GM19043 (cell line): Measurements from ENCODE around the gene PPEF1.
A peak's percentile ranks its signal among the peaks of the same experiment; 100 is the strongest.
"Not testable (repeated sequence)": the region's sequence is repeated elsewhere in the genome, so short reads cannot be mapped to it uniquely, and the experiment has no call there.

Source experiments
- ATAC-seq: cut with Tn5 transposase; IDR thresholded peaks from one replicate; pipeline ENCODE4 v1.9.1; 2021; ENCODE audit warnings: low read depth; ENCODE audit not compliant: unreplicated experiment

PPEF1 gene

DNA sequence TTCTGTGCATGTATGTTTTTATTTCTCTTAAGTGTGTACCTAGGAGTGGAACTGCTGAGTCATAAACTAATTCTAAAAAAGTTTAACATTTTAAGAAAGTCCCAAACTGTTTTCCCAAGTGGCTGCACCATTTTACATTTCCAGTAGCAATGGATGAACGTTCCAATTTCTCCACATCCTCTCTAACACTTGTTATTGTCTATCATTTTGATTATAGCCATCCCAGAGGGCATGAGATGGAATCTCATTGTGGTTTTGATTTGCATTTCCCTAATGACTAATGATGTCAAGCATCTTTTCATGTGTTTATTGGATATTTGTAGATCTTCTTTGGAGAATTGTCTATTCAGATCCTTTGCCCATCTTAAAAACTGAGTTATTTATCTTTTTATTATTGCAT, 82.5 kb downstream of the PPEF1 start:
- ATAC-seq, result no peak

DNA sequence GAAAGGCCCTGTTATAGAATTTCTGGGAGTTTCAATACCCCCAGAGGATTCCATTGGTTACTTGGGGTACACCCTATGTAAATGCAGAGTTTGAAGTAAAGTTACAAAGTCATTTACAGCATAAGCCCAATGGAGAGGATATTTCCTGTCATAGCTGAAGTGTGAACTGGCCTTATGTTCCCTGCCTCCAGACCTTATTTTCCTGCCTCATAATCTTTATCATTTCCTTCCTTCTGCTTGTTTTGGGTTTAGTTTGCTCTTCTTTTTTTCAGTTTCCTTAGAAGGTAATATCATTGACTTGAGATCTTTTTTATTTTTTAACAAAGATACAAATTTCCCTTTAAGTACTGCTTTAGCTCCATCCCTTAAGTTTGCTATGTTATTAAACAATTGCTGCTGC, 85.4 kb downstream of the PPEF1 start:
- ATAC-seq, result no peak

- no peak for ATAC-seq
Measured at GRCh38 chrX:18793601-18794089, 86.2 kb downstream of the PPEF1 start.

- no peak for ATAC-seq
Measured at GRCh38 chrX:18797141-18797540, 89.7 kb downstream of the PPEF1 start.

GRCh38 chrX:18799911-18800310, 92.5 kb downstream of the PPEF1 start:
- ATAC-seq, result no peak

DNA sequence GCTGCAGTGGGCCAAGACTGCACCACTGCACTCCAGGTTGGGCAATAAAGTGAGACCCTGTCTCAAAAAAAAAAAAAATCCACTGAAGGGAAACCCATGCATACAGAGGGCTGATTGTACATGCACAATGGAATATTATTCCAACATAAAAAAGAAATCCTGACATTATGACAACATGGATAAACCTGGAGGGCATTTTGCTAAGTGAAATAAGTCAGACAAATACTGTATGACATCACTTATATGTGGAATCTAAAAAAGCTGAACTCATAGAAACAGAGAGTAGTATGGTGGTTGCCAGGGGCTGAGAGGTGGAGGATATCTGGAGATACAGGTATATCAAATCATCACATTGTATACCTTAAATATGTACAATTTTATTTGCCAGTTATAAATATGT, 102.2 kb downstream of the PPEF1 start:
- ATAC-seq, result no peak

DNA sequence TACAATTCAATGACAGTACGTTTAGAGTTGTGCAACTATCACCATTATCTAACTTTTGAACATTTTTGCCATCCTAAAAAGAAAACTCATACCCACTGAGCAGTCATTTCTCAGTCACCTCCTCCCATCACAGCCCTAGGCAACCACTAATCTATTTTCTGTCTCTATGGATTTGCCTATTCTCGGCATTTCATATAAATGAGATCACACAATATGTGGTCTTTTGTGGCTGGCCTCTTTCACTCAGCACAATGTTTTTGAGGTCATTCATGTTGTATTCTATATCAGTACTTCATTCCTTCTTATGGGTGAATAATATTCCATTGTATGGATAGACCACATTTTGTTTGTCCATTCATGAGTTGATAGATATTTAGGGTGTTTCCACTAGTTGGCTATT, 103.0 kb downstream of the PPEF1 start:
- ATAC-seq, result no peak

DNA sequence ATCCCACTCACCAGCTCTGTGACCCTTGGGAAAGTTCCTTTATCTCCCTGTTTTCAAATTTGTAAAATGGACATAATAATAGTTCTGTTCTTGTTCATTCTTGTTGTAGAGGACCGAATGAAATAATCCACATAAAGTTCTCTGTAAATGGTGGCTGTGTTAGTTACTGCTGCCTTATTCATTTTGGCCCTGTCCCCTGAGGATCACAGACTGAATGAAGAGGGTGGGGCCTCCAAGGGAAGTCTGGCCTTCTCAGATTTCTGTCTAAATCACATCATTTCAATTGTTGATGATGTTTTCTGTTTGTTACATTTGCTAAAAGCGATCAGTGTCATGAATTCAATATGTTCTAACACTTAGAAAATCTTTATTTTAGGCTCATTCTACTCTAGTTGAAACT, 117.9 kb downstream of the PPEF1 start:
- no peak for ATAC-seq

GRCh38 chrX:18828832-18829404, 121.5 kb downstream of the PPEF1 start:
- no peak for ATAC-seq

DNA sequence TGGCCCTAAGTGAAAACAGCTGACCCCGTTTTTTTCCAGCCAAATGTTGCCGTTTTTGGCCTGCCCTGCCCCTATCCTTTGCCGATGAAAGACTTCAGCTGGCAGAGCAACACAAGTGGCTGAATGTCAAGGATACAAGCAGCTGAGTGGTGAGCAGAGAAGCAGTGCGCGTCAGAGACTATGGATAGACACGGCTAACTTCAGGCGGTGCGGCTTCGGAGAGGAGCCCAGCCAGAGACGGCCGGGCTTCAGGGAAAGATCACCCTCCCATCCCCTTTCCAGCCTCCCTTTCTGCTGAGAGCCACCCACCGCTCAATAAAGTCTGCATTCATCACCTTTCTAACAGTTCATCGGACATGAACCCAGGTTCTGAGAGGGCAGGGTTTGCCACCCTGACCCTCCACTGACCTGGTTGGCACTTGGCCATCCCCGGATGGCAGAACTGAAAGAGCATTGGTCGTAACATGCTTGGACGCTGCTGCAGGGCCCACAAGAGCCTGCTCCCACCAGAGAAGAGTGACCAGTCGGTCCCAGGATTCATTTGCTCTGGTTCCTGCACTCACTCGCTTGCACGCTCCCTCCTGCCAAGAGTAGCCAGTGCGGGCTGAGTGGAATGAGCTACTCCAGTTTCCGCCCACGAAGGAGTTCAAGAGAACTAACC, 125.8 kb downstream of the PPEF1 start:
- no peak for ATAC-seq

- ATAC-seq, result not testable (repeated sequence)
Measured at GRCh38 chrX:18847901-18848300, 140.5 kb downstream of the PPEF1 start.

GRCh38 chrX:18855919-18856644, 148.6 kb downstream of the PPEF1 start:
- peak; percentile 83 for ATAC-seq

GRCh38 chrX:18856645-18856997, 149.2 kb downstream of the PPEF1 start:
- no peak for ATAC-seq

GRCh38 chrX:18861511-18861910, 154.1 kb downstream of the PPEF1 start:
- no peak for ATAC-seq

GRCh38 chrX:18864390-18864920, 157.0 kb downstream of the PPEF1 start:
- ATAC-seq, result no peak

DNA sequence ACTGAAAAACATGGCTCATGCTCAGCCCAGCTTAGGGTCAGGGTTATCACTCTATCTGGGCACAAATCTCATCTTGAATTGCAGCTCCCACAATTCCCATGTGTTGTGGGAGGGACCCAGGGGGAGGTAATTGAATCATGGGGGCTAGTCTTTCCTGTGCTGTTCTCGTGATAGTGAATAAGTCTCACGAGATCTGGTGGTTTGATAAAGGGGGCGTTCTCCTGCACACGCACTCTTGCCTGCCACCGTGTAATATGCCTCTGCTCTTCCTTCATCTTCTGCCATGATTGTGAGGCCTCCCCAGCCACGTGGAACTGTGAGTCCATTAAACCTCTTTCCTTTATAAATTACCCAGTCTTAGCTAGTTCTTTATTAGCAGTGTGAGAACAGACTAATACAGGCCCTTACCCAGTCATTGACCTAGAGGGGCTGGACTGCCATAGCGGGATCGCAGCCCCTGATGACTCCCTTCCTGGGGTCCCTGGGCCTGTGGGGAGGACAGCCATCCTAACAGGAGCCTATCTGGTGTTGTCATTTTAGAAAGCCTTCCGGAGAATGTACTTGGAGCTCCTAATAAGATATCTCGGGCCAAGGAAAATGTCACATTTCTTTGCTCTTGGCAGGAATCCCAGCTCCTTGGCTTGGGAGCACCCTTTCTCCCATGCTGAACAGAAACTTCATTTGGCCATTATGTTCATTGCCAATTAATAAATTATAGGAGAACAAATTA, 163.9 kb downstream of the PPEF1 start:
- no peak for ATAC-seq

GRCh38 chrX:18871970-18872369, 164.5 kb downstream of the PPEF1 start:
- no peak for ATAC-seq

DNA sequence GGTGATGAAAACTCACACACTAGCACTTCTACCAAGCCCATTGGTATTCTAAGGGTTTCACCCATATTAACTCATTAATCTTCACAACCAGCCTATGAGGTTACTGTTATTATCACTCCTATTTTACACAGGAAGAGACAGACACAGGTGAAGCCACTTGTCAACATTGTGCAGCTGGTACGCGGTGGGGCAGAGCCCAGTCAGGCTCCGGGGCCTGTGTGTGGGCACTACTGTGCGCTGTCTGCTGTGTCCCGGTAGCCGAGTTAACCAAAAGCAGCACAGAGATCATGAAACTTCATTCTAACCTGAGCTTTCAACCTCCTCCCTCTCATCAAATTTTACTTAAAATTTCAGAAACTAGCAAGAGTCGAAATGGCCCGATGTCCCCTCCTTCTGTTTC, 165.2 kb downstream of the PPEF1 start:
- ATAC-seq, result no peak

DNA sequence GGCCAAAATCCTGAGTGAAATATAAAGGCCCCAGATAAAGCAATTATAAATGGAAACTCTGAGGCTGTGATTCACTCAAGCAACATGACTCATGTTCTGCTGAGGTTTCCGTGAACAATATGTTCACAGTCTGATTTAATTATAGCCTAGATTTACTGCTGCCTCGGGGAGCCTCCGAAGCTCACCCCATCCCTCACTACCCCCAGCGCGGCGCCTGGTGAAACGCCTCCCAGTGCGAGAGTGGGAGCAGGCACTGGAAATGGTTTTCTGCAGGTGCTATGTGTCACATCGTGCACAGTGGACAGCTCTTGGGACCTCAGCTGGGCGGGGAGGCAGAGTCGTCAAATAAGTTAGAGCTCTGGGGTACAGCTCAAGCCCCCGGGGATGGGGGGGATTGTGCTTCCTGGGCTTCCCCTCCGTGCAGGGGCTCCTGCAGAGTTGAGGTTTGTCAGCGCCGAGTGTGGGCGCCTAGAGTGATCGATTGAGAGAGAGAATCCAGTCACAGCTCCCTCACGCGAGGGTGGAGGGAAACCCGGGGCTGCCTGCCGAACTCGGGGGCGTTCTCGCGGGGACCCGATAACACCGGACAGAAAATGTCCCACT, 165.8 kb downstream of the PPEF1 start:
- ATAC-seq, result no peak

GRCh38 chrX:18873836-18874235, 166.4 kb downstream of the PPEF1 start:
- no peak for ATAC-seq
